Erythroblast (primary cell): ENCODE data around the gene CDC14B.

ENCODE experiments used
- GATA1 ChIP-seq: IDR thresholded peaks from 2 replicates; pipeline ENCODE4 v1.6.1; 2011; ENCODE audit warnings: low read depth, mild to moderate bottlenecking, control low read depth, low read length, moderate library complexity
- POLR2A ChIP-seq: IDR thresholded peaks from 2 replicates; pipeline ENCODE4 v1.6.1; 2011; ENCODE audit warnings: mild to moderate bottlenecking, low read length

DNA sequence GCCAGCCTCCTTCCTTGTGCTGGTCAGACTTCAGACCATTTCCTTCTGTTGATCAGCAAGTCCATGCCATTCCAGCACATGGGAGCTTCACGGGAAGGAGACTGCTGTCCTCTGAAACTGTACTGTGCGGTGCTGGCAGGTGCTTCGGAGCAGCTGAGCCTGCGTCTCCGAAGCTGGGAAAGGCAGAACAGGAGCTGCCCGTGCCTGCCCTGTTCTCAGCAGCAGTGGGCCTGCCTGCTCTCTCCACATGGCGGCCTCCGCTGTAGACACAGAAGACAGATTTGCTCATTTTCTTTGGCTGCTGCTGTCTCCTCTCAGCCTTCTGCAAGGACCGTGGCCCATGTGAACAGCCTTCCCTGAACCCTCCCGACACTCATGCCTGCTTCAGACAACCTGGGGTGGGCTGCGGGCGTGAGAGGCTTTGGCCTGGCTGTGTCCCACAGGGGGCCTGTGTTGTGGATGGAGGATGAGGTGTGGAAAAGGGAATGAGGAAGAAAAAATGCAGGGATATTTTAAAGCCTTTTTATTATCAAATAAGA, 126.6 kb downstream of the CDC14B start:
- TF ChIP-seq POLR2A, result no peak
- TF ChIP-seq GATA1, result no peak
